HCT116 (cell line): ENCODE data around the gene DNAJC2. TPM values are rescaled to one million over a fixed set of nuclear protein-coding genes. Genes with fewer than 3 reads are reported as not detected.

Experiments
- ATAC-seq: fragments of 200-7000 bp; cut with Tn5 transposase; 2 replicates; pipeline ENCODE4 v1.9.1; 2020; ENCODE audit warnings: mild to moderate bottlenecking, moderate library complexity
- BruUV-seq: library from RNA; stranded (reverse); fragments of 400-500 nt; replicated peaks from 2 replicates; lab custom pipeline; 2021; lab: Mats Ljungman, UMichigan
- CTCF ChIA-PET: fragments of 300-600 bp; sonication (Branson Sonifier 250); formaldehyde crosslinking; loops from one replicate; lab custom pipeline; 2021; ENCODE audit warnings: antibody characterized with exemption; lab: Charles Lee
- POLR2A ChIA-PET: fragments of 300-600, 350-600 bp; sonication (Branson Sonifier 250); formaldehyde crosslinking; loops from one replicate; lab custom pipeline; 2021; ENCODE audit warnings: antibody characterized with exemption; lab: Charles Lee
- RAD21 ChIA-PET, 2 experiments: fragments of 300-600 bp; sonication (Branson Sonifier 250); formaldehyde crosslinking; loops; one replicate each; lab custom pipeline; 2023; ENCODE audit warnings: low total read pairs in 2 of 2; ENCODE audit not compliant: uncharacterized antibody in 2 of 2, unreplicated experiment in 2 of 2, low non-redundant PET in 1 of 2; lab: Charles Lee
- DNase-seq: peaks from one replicate; pipeline ENCODE4 v3.0.0-alpha.2; 2010; ENCODE audit warnings: low read depth, low spot score
- H2AFZ ChIP-seq: fragments of 200-600 bp; shearing (Covaris generic), sonication (generic); 2 replicates; pipeline ENCODE4 v1.6.1; 2017; ENCODE audit warnings: low read depth, mixed run types, mixed read lengths, antibody characterized with exemption, low read length; ENCODE audit not compliant: poor library complexity, severe bottlenecking
- H3K27ac ChIP-seq: 2 replicates; pipeline ENCODE4 v1.5.1; 2012; ENCODE audit warnings: low read depth, low read length
- H3K27me3 ChIP-seq: fragments of 200-600 bp; sonication (generic); 2 replicates; pipeline ENCODE4 v1.6.1; 2016; ENCODE audit warnings: mixed run types, low read length, mixed read lengths; ENCODE audit not compliant: insufficient read depth
- H3K36me3 ChIP-seq, 2 experiments: fragments of 200-500 bp in 1 of 2; fragments of 200-600 bp in 1 of 2; sonication (Bioruptor generic) in 1 of 2; sonication (generic) in 1 of 2; 2 replicates each; pipeline versions ENCODE4 v1.5.1 to v1.6.1; 2014 to 2016; ENCODE audit warnings: low read length in 2 of 2, inconsistent platforms in 1 of 2, mixed read lengths in 1 of 2, mixed run types in 1 of 2; ENCODE audit not compliant: insufficient read depth in 2 of 2, control insufficient read depth in 1 of 2
- H3K4me1 ChIP-seq, 2 experiments: fragments of 200-600 bp in 1 of 2; sonication (generic) in 1 of 2; 2 replicates each; pipeline versions ENCODE4 v1.5.1 to v1.6.1; 2012 to 2017; ENCODE audit warnings: low read length in 2 of 2, inconsistent platforms in 1 of 2, mild to moderate bottlenecking in 1 of 2, mixed read lengths in 1 of 2, mixed run types in 1 of 2, moderate library complexity in 1 of 2; ENCODE audit not compliant: insufficient read depth in 2 of 2, control insufficient read depth in 1 of 2
- H3K4me2 ChIP-seq: fragments of 200-600 bp; sonication (generic); 2 replicates; pipeline ENCODE4 v1.6.1; 2017; ENCODE audit warnings: mixed run types, low read length, mixed read lengths
- H3K4me3 ChIP-seq, 2 experiments: fragments of 200-600 bp in 1 of 2; sonication (generic) in 1 of 2; replicated peaks in 1 of 2; 2 replicates each; pipeline ENCODE4 v1.5.1; 2011 to 2016; ENCODE audit warnings: low read length in 2 of 2, control low read depth in 1 of 2, low read depth in 1 of 2, mild to moderate bottlenecking in 1 of 2, mixed read lengths in 1 of 2, mixed run types in 1 of 2
- H3K79me2 ChIP-seq: fragments of 200-600 bp; sonication (generic); 2 replicates; pipeline ENCODE4 v1.6.1; 2017; ENCODE audit warnings: mild to moderate bottlenecking, mixed run types, low read length, moderate library complexity, mixed read lengths; ENCODE audit not compliant: insufficient read depth
- H3K9ac ChIP-seq: fragments of 200-600 bp; sonication (generic); 2 replicates; pipeline ENCODE4 v1.6.1; 2016; ENCODE audit warnings: low read length, mixed read lengths
- H3K9me2 ChIP-seq: fragments of 200-600 bp; sonication (generic), shearing (Covaris generic); 2 replicates; pipeline ENCODE4 v1.6.1; 2017; ENCODE audit warnings: mixed run types, mild to moderate bottlenecking, moderate library complexity; ENCODE audit not compliant: insufficient read depth
- H3K9me3 ChIP-seq, 2 experiments: fragments of 200-500 bp in 1 of 2; fragments of 200-600 bp in 1 of 2; sonication (Bioruptor generic) in 1 of 2; sonication (generic) in 1 of 2; 2 replicates each; pipeline ENCODE4 v1.6.1; 2014 to 2017; ENCODE audit warnings: low read length in 2 of 2, mixed read lengths in 2 of 2, inconsistent platforms in 1 of 2, low read depth in 1 of 2, mild to moderate bottlenecking in 1 of 2, mixed run types in 1 of 2, moderate library complexity in 1 of 2; ENCODE audit not compliant: control insufficient read depth in 1 of 2, insufficient read depth in 1 of 2
- H4K20me1 ChIP-seq: fragments of 200-600 bp; sonication (generic), shearing (Covaris generic); 2 replicates; pipeline ENCODE4 v1.6.1; 2017; ENCODE audit warnings: mixed run types, mild to moderate bottlenecking, moderate library complexity; ENCODE audit not compliant: insufficient read depth
- ATF3 ChIP-seq: IDR thresholded peaks from 2 replicates; pipeline ENCODE4 v1.6.1; 2012
- EZH2 ChIP-seq: fragments of 200-600 bp; sonication (generic); IDR thresholded peaks from 2 replicates; pipeline ENCODE4 v1.6.1; 2017; ENCODE audit warnings: antibody characterized with exemption, mixed run types
- EZH2phosphoT487 ChIP-seq: fragments of 200-600 bp; IDR thresholded peaks from 2 replicates; pipeline ENCODE4 v1.6.1; 2018; ENCODE audit warnings: antibody characterized with exemption, borderline replicate concordance
- FOSL1 ChIP-seq: IDR thresholded peaks from 2 replicates; pipeline ENCODE4 v1.6.1; 2012; ENCODE audit warnings: low read depth
- POLR2AphosphoS5 ChIP-seq: IDR thresholded peaks from 2 replicates; pipeline ENCODE4 v1.6.1; 2011; ENCODE audit warnings: mild to moderate bottlenecking, low read depth, low read length, moderate library complexity
- RAD21 ChIP-seq: IDR thresholded peaks from 2 replicates; pipeline ENCODE4 v1.6.1; 2012; ENCODE audit warnings: low read depth, mild to moderate bottlenecking
- SIN3A ChIP-seq: IDR thresholded peaks from 2 replicates; pipeline ENCODE4 v1.6.1; 2012; ENCODE audit warnings: low read depth
- SP1 ChIP-seq: IDR thresholded peaks from 2 replicates; pipeline ENCODE4 v1.6.1; 2012; ENCODE audit warnings: low read depth
- TCF7L2 ChIP-seq: IDR thresholded peaks from 2 replicates; pipeline ENCODE4 v1.7.0; 2011; ENCODE audit warnings: borderline replicate concordance, inconsistent platforms; ENCODE audit not compliant: insufficient read depth, insufficient read length; ENCODE audit errors: extremely low read depth
- ZFX ChIP-seq: fragments of 450-650 bp; IDR thresholded peaks from 2 replicates; pipeline ENCODE4 v1.6.1; 2017
- intact Hi-C: fragments of 100-400 bp; cut with micrococcal nuclease; formaldehyde crosslinking; loops from 2 replicates; pipeline ENCODE4 v1.10.0; 2022
- total RNA-seq: library from RNA; stranded (reverse); gene quantifications from one replicate; pipeline ENCODE4 v1.2.1, GENCODE V29; 2021; ENCODE audit not compliant: unreplicated experiment
- TF ChIP-seq, protein P1 (sequence below): IDR thresholded peaks from 2 replicates; pipeline ENCODE4 v1.6.1; 2012; ENCODE audit warnings: low read depth
- TF ChIP-seq, protein P2 (sequence below), 3 experiments: fragments of 200-600 bp in 1 of 3; sonication (generic) in 1 of 3; IDR thresholded peaks in 2 of 3; conservative IDR thresholded peaks in 1 of 3; 2 replicates each; pipeline ENCODE4 v1.5.1; 2012 to 2017; ENCODE audit warnings: low read depth in 2 of 3, low read length in 2 of 3, antibody characterized with exemption in 1 of 3, borderline replicate concordance in 1 of 3, control low read depth in 1 of 3, mild to moderate bottlenecking in 1 of 3, mixed read lengths in 1 of 3, mixed run types in 1 of 3, moderate library complexity in 1 of 3; ENCODE audit not compliant: insufficient read depth in 1 of 3

Gene DNAJC2
- total RNA-seq, 1 experiment from 2014 or later = 40.2 TPM

GRCh38 chr7:103391150-103391549, 46.6 kb upstream of the DNAJC2 start:
- intact Hi-C loops = no loop called here
- no peaks in the 10 kb centered on the region for H3K4me1 ChIP-seq
- H3K4me3 ChIP-seq = no peak overlapping the region
- ChIA-PET RAD21 (no interaction called here), POLR2A (no interaction called here), CTCF (no interaction called here)
- no peak overlapping the region for H2AFZ ChIP-seq
- no TSS peak for BruUV-seq
- no peaks in the 10 kb centered on the region for H3K9me2 ChIP-seq
- no peaks in the 10 kb centered on the region for H4K20me1 ChIP-seq
- ATAC-seq = no peak
- H3K36me3 ChIP-seq = no peaks in the 10 kb centered on the region
- H3K79me2 ChIP-seq = no peaks in the 10 kb centered on the region
- H3K27me3 ChIP-seq = no peaks in the 10 kb centered on the region
- no peaks in the 10 kb centered on the region for H3K9me3 ChIP-seq
- no peak overlapping the region for H3K4me2 ChIP-seq
- no peak overlapping the region for H3K27ac ChIP-seq
- no peak for TF ChIP-seq RAD21
- TF ChIP-seq, protein P1, sequence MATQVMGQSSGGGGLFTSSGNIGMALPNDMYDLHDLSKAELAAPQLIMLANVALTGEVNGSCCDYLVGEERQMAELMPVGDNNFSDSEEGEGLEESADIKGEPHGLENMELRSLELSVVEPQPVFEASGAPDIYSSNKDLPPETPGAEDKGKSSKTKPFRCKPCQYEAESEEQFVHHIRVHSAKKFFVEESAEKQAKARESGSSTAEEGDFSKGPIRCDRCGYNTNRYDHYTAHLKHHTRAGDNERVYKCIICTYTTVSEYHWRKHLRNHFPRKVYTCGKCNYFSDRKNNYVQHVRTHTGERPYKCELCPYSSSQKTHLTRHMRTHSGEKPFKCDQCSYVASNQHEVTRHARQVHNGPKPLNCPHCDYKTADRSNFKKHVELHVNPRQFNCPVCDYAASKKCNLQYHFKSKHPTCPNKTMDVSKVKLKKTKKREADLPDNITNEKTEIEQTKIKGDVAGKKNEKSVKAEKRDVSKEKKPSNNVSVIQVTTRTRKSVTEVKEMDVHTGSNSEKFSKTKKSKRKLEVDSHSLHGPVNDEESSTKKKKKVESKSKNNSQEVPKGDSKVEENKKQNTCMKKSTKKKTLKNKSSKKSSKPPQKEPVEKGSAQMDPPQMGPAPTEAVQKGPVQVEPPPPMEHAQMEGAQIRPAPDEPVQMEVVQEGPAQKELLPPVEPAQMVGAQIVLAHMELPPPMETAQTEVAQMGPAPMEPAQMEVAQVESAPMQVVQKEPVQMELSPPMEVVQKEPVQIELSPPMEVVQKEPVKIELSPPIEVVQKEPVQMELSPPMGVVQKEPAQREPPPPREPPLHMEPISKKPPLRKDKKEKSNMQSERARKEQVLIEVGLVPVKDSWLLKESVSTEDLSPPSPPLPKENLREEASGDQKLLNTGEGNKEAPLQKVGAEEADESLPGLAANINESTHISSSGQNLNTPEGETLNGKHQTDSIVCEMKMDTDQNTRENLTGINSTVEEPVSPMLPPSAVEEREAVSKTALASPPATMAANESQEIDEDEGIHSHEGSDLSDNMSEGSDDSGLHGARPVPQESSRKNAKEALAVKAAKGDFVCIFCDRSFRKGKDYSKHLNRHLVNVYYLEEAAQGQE = no peak
- TF ChIP-seq, protein P2, sequence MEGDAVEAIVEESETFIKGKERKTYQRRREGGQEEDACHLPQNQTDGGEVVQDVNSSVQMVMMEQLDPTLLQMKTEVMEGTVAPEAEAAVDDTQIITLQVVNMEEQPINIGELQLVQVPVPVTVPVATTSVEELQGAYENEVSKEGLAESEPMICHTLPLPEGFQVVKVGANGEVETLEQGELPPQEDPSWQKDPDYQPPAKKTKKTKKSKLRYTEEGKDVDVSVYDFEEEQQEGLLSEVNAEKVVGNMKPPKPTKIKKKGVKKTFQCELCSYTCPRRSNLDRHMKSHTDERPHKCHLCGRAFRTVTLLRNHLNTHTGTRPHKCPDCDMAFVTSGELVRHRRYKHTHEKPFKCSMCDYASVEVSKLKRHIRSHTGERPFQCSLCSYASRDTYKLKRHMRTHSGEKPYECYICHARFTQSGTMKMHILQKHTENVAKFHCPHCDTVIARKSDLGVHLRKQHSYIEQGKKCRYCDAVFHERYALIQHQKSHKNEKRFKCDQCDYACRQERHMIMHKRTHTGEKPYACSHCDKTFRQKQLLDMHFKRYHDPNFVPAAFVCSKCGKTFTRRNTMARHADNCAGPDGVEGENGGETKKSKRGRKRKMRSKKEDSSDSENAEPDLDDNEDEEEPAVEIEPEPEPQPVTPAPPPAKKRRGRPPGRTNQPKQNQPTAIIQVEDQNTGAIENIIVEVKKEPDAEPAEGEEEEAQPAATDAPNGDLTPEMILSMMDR (IDR thresholded peaks at IDR 0.05 in 2 of 3, conservative IDR thresholded peaks at IDR 0.05 in 1 of 3; ENCODE audit: borderline replicate concordance in 1 of 3, insufficient read depth in 1 of 3, low read depth in 2 of 3, low read length in 2 of 3) = no peak
- no peak for TF ChIP-seq POLR2AphosphoS5
- TF ChIP-seq ZFX = no peak
- TF ChIP-seq TCF7L2 = no peak
- TF ChIP-seq EZH2 = no peak
- no peak for TF ChIP-seq ATF3
- TF ChIP-seq FOSL1 = no peak
- TF ChIP-seq EZH2phosphoT487 = no peak
- TF ChIP-seq SIN3A = no peak
- no peak for TF ChIP-seq SP1
- H3K9ac ChIP-seq = no peak overlapping the region
- no peak for DNase-seq
